Esophagus squamous epithelium (tissue), 4 donors: ENCODE data around the gene KRT80.

Experiments used
- POLR2A ChIP-seq, 4 donors: fragments of 450-650 bp; IDR thresholded peaks; one replicate each; pipeline ENCODE4 v1.6.1; 2017; ENCODE audit warnings: antibody characterized with exemption in 4 of 4, mild to moderate bottlenecking in 4 of 4, moderate library complexity in 3 of 4
- TF ChIP-seq, protein P1 (sequence below), 6 experiments: fragments of 450-650 bp in 4 of 6; fragments of 200-600 bp in 2 of 6; sonication (generic) in 2 of 6; IDR thresholded peaks; one replicate each; pipeline ENCODE4 v1.5.1; 2016 to 2019; ENCODE audit warnings: antibody characterized with exemption in 6 of 6, mild to moderate bottlenecking in 4 of 6, moderate library complexity in 4 of 6

DNA sequence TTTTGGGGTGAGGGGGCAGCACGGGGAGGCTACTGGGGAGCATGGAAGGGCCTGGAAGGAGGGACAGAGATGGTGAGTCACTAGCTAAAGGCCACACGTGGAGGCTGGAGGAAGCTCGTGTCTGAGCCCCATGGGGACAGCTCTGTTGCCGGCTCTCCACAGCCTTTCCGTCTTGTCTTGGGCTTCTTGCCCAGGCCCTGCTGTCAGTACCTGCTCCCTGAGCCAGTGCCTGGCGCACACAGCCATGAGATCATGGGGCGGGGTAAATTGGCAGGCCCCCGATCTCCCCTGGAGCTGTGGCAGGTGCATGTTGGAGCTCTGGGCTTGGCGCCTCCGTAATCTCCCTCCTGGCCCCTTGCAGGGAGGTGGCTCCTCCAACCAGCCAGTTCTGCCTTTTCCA, 16.1 kb upstream of the KRT80 start:
- TF ChIP-seq, protein P1, sequence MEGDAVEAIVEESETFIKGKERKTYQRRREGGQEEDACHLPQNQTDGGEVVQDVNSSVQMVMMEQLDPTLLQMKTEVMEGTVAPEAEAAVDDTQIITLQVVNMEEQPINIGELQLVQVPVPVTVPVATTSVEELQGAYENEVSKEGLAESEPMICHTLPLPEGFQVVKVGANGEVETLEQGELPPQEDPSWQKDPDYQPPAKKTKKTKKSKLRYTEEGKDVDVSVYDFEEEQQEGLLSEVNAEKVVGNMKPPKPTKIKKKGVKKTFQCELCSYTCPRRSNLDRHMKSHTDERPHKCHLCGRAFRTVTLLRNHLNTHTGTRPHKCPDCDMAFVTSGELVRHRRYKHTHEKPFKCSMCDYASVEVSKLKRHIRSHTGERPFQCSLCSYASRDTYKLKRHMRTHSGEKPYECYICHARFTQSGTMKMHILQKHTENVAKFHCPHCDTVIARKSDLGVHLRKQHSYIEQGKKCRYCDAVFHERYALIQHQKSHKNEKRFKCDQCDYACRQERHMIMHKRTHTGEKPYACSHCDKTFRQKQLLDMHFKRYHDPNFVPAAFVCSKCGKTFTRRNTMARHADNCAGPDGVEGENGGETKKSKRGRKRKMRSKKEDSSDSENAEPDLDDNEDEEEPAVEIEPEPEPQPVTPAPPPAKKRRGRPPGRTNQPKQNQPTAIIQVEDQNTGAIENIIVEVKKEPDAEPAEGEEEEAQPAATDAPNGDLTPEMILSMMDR (IDR thresholded peaks at IDR 0.05), result no peak
- TF ChIP-seq POLR2A (IDR thresholded peaks at IDR 0.05), result no peak
